GM10266 (cell line): ENCODE data around the gene BTN3A1.
"Not testable (repeated sequence)": the region's sequence is repeated elsewhere in the genome, so short reads cannot be mapped to it uniquely, and the experiment has no call there.

Experiments
- DNase-seq: peaks from one replicate; pipeline ENCODE4 v3.0.0; 2012; ENCODE audit errors: extremely low spot score
- CTCF ChIP-seq: IDR thresholded peaks from 2 replicates; pipeline ENCODE4 v1.5.1; 2012; ENCODE audit warnings: mild to moderate bottlenecking, low read depth; ENCODE audit not compliant: control insufficient read depth, insufficient read depth; ENCODE audit errors: missing control alignments

The BTN3A1 gene

GRCh38 chr6:26366504-26366903, 35.6 kb upstream of the BTN3A1 start:
- TF ChIP-seq CTCF, result no peak
- DNase-seq, result no peak

- no peak for DNase-seq
- TF ChIP-seq CTCF, result no peak
Observed at GRCh38 chr6:26367114-26367513, 35.0 kb upstream of the BTN3A1 start.

- not testable (repeated sequence) for DNase-seq
Observed at GRCh38 chr6:26371813-26372212, 30.3 kb upstream of the BTN3A1 start.

- no peak for DNase-seq
- TF ChIP-seq CTCF, result no peak
Observed at GRCh38 chr6:26372308-26373144, 29.5 kb upstream of the BTN3A1 start.

- no peak for TF ChIP-seq CTCF
- no peak for DNase-seq
Observed at GRCh38 chr6:26375270-26375669, 26.8 kb upstream of the BTN3A1 start.

- no peak for DNase-seq
- TF ChIP-seq CTCF, result no peak
Observed at GRCh38 chr6:26377719-26378118, 24.4 kb upstream of the BTN3A1 start.

- DNase-seq, result not testable (repeated sequence)
Observed at GRCh38 chr6:26378143-26378542, 23.9 kb upstream of the BTN3A1 start.

- DNase-seq, result no peak
- TF ChIP-seq CTCF, result no peak
Observed at GRCh38 chr6:26379292-26379691, 22.8 kb upstream of the BTN3A1 start.
